Measurements from ENCODE around the gene MT1F.

DNA sequence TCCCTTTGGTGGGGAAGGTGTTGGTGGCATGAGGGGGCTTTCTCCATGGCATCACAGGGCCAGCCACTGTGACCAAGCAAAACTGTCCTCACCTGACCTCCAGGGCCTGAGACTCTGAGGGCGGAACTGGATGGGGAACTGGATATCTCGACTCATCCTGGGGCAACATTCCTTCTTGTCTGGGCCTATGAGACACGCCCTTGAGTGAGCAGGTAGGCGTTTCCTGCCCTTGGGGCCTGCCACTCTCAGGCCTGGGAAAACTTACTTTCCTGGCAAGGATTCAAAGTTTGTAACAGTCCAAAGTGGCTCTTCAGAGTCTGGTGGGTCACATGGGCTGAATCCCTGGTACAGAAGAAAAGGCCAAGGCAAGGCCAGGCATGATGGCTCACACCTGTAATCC is 34.1 kb downstream of the MT1F start:
- TF ChIP-seq, protein P1, sequence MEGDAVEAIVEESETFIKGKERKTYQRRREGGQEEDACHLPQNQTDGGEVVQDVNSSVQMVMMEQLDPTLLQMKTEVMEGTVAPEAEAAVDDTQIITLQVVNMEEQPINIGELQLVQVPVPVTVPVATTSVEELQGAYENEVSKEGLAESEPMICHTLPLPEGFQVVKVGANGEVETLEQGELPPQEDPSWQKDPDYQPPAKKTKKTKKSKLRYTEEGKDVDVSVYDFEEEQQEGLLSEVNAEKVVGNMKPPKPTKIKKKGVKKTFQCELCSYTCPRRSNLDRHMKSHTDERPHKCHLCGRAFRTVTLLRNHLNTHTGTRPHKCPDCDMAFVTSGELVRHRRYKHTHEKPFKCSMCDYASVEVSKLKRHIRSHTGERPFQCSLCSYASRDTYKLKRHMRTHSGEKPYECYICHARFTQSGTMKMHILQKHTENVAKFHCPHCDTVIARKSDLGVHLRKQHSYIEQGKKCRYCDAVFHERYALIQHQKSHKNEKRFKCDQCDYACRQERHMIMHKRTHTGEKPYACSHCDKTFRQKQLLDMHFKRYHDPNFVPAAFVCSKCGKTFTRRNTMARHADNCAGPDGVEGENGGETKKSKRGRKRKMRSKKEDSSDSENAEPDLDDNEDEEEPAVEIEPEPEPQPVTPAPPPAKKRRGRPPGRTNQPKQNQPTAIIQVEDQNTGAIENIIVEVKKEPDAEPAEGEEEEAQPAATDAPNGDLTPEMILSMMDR (IDR thresholded peaks at IDR 0.05; ENCODE audit: low read depth, low read length), result no peak
- no peak for TF ChIP-seq EZH2phosphoT487 (IDR thresholded peaks at IDR 0.05; ENCODE audit: low read depth)
